Measurements from ENCODE around the gene PLEKHJ1. TPM values are rescaled to one million over a fixed set of nuclear protein-coding genes. Genes with fewer than 3 reads are reported as not detected.

PLEKHJ1 gene
- total and polyA plus RNA-seq, 2 of the 13 experiments (the other 11 are each of a cell fraction or from before 2014, with no cell fraction given), result 70.5 to 130 TPM

DNA sequence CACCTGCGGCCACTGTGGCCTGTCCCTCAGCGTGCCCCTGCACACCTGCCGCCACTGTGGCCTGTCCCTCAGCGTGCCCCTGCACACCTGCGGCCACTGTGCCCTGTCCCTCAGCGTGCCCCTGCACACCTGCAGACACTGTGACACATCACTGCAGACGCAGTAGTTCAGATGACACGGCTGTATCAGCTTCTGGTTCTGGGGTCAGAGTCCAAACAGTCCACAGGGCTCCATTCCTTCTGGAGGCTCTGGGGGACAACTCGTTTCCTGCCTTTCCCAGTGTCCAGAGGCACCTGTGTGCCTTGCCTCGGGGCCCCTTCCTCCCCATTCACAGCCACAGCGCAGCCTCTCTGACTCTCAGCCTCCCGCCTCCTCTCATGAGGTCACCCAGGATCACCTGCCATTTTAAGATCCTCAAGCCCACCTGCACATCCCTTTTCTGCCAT, 6.0 kb upstream of the PLEKHJ1 start (continued):
- TF ChIP-seq KLF16 (CRISPR knock-in tag; IDR thresholded peaks at IDR 0.05) (peak in 1 of 2 experiments; percentile 31; a peak in 1 of 4 replicates), ZNF274 (CRISPR knock-in tag; IDR thresholded peaks at IDR 0.05) (no peak), ZNF878 (CRISPR knock-in tag; IDR thresholded peaks at IDR 0.05) (no peak), ZSCAN21 (CRISPR knock-in tag; IDR thresholded peaks at IDR 0.05; ENCODE audit: borderline replicate concordance) (no peak), ZNF549 (CRISPR knock-in tag; IDR thresholded peaks at IDR 0.05) (no peak), SOX5 (CRISPR knock-in tag; IDR thresholded peaks at IDR 0.05; ENCODE audit: borderline replicate concordance) (peak; percentile 63), ZBTB7A (CRISPR knock-in tag; IDR thresholded peaks at IDR 0.05) (no peak), ZNF441 (CRISPR knock-in tag; IDR thresholded peaks at IDR 0.05; ENCODE audit: borderline replicate concordance) (no peak), ZNF432 (CRISPR knock-in tag; IDR thresholded peaks at IDR 0.05; ENCODE audit: borderline replicate concordance) (no peak), ZNF816 (CRISPR knock-in tag; IDR thresholded peaks at IDR 0.05; ENCODE audit: borderline replicate concordance) (no peak)
- TF ChIP-seq, protein P1, sequence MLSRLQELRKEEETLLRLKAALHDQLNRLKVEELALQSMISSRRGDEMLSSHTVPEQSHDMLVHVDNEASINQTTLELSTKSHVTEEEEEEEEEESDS (CRISPR knock-in tag; IDR thresholded peaks at IDR 0.05; ENCODE audit: borderline replicate concordance), result no peak
- TF ChIP-seq, protein P2, sequence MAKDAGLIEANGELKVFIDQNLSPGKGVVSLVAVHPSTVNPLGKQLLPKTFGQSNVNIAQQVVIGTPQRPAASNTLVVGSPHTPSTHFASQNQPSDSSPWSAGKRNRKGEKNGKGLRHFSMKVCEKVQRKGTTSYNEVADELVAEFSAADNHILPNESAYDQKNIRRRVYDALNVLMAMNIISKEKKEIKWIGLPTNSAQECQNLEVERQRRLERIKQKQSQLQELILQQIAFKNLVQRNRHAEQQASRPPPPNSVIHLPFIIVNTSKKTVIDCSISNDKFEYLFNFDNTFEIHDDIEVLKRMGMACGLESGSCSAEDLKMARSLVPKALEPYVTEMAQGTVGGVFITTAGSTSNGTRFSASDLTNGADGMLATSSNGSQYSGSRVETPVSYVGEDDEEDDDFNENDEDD (CRISPR knock-in tag; IDR thresholded peaks at IDR 0.05; ENCODE audit: borderline replicate concordance), result no peak
- TF ChIP-seq, protein P3, sequence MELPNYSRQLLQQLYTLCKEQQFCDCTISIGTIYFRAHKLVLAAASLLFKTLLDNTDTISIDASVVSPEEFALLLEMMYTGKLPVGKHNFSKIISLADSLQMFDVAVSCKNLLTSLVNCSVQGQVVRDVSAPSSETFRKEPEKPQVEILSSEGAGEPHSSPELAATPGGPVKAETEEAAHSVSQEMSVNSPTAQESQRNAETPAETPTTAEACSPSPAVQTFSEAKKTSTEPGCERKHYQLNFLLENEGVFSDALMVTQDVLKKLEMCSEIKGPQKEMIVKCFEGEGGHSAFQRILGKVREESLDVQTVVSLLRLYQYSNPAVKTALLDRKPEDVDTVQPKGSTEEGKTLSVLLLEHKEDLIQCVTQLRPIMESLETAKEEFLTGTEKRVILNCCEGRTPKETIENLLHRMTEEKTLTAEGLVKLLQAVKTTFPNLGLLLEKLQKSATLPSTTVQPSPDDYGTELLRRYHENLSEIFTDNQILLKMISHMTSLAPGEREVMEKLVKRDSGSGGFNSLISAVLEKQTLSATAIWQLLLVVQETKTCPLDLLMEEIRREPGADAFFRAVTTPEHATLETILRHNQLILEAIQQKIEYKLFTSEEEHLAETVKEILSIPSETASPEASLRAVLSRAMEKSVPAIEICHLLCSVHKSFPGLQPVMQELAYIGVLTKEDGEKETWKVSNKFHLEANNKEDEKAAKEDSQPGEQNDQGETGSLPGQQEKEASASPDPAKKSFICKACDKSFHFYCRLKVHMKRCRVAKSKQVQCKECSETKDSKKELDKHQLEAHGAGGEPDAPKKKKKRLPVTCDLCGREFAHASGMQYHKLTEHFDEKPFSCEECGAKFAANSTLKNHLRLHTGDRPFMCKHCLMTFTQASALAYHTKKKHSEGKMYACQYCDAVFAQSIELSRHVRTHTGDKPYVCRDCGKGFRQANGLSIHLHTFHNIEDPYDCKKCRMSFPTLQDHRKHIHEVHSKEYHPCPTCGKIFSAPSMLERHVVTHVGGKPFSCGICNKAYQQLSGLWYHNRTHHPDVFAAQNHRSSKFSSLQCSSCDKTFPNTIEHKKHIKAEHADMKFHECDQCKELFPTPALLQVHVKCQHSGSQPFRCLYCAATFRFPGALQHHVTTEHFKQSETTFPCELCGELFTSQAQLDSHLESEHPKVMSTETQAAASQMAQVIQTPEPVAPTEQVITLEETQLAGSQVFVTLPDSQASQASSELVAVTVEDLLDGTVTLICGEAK (IDR thresholded peaks at IDR 0.05), result no peak
- TF ChIP-seq, protein P3 (CRISPR knock-in tag; IDR thresholded peaks at IDR 0.05), result no peak
- TF ChIP-seq, protein P4, sequence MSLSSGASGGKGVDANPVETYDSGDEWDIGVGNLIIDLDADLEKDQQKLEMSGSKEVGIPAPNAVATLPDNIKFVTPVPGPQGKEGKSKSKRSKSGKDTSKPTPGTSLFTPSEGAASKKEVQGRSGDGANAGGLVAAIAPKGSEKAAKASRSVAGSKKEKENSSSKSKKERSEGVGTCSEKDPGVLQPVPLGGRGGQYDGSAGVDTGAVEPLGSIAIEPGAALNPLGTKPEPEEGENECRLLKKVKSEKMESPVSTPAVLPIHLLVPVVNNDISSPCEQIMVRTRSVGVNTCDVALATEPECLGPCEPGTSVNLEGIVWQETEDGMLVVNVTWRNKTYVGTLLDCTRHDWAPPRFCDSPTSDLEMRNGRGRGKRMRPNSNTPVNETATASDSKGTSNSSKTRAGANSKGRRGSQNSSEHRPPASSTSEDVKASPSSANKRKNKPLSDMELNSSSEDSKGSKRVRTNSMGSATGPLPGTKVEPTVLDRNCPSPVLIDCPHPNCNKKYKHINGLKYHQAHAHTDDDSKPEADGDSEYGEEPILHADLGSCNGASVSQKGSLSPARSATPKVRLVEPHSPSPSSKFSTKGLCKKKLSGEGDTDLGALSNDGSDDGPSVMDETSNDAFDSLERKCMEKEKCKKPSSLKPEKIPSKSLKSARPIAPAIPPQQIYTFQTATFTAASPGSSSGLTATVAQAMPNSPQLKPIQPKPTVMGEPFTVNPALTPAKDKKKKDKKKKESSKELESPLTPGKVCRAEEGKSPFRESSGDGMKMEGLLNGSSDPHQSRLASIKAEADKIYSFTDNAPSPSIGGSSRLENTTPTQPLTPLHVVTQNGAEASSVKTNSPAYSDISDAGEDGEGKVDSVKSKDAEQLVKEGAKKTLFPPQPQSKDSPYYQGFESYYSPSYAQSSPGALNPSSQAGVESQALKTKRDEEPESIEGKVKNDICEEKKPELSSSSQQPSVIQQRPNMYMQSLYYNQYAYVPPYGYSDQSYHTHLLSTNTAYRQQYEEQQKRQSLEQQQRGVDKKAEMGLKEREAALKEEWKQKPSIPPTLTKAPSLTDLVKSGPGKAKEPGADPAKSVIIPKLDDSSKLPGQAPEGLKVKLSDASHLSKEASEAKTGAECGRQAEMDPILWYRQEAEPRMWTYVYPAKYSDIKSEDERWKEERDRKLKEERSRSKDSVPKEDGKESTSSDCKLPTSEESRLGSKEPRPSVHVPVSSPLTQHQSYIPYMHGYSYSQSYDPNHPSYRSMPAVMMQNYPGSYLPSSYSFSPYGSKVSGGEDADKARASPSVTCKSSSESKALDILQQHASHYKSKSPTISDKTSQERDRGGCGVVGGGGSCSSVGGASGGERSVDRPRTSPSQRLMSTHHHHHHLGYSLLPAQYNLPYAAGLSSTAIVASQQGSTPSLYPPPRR (CRISPR knock-in tag; IDR thresholded peaks at IDR 0.05; ENCODE audit: borderline replicate concordance), result 0 out of 2 replicates have a peak, but pooled peaks have one; percentile 16
